Gastroesophageal sphincter (tissue), 4 donors: ENCODE data around the gene ANHX. TPM values are rescaled to one million over a fixed set of nuclear protein-coding genes. Genes with fewer than 3 reads are reported as not detected.

Experiments
- small RNA-seq, 4 donors: library from RNA; depleted of rRNA; stranded (forward); fragments of <200 nt; gene quantifications; one replicate each; pipeline ENCODE3, GENCODE V24; 2016
- total RNA-seq, 4 donors: library from RNA; depleted of rRNA; stranded (reverse); fragments of >200 nt; gene quantifications; one replicate each; pipeline ENCODE4 v1.1.0, GENCODE V29; 2016

Gene ANHX
- total RNA-seq, 4 donors from 2014 or later, result not detected

Small RNA genes within 50 kb of the gene (small RNA-seq; reads per million reads assigned to genes)
- gene RF00019 (0 reads per million in 4 donors), gene RNU6-717P (0 reads per million in 4 donors)

Other genes starting within 250 kb of the ANHX start
- 1 to 10 TPM; 6.7 to 9.8 (median 9.2) TPM for gene ZNF26, start 249.5 kb downstream of the ANHX start, total RNA-seq
- 10 to 100 TPM; 16.2 to 47.5 (median 20.0) TPM for gene ZNF84, start 198.4 kb downstream of the ANHX start, total RNA-seq
- 10 to 100 TPM in 3 of 4 donors, 1 to 10 TPM in 1; 9.7 to 29.7 (median 13.7) TPM for gene ZNF140, start 155.0 kb downstream of the ANHX start, total RNA-seq
- gene ZNF891, start 105.6 kb downstream of the ANHX start, total RNA-seq, result 1 to 10 TPM; 2.5 to 5.1 (median 2.9) TPM
- 10 to 100 TPM in 2 of 4 donors, 1 to 10 TPM in 2; 1.8 to 20.9 (median 11.1) TPM for gene ZNF10, start 105.2 kb downstream of the ANHX start, total RNA-seq
- gene ZNF268, start 54.4 kb downstream of the ANHX start, total RNA-seq, result 10 to 100 TPM; 15.5 to 36.9 (median 19.0) TPM